Loucy (cell line): ENCODE results near the gene CPNE9.

ENCODE experiments used
- H2AFZ ChIP-seq: fragments of 200-600 bp; sonication (generic); 2 replicates; pipeline ENCODE4 v1.6.0; 2016; ENCODE audit warnings: antibody characterized with exemption, mild to moderate bottlenecking, low read length, moderate library complexity
- H3F3A ChIP-seq: fragments of 200-600 bp; 2 replicates; pipeline ENCODE4 v1.6.0; 2016; ENCODE audit warnings: antibody characterized with exemption, low read depth, mild to moderate bottlenecking
- H3K27me3 ChIP-seq: fragments of 200-600 bp; sonication (generic); 2 replicates; pipeline ENCODE4 v1.6.1; 2014; ENCODE audit warnings: low read length, mild to moderate bottlenecking; ENCODE audit not compliant: insufficient read depth, poor library complexity, severe bottlenecking
- H3K36me3 ChIP-seq: fragments of 200-600 bp; sonication (generic); 2 replicates; pipeline ENCODE4 v1.6.1; 2016; ENCODE audit warnings: low read length; ENCODE audit not compliant: insufficient read depth
- H3K4me1 ChIP-seq: fragments of 200-600 bp; sonication (generic); 2 replicates; pipeline ENCODE4 v1.5.1; 2014; ENCODE audit warnings: low read length, mild to moderate bottlenecking; ENCODE audit not compliant: insufficient read depth, poor library complexity, severe bottlenecking
- H3K4me2 ChIP-seq: fragments of 200-600 bp; sonication (generic); 2 replicates; pipeline ENCODE4 v1.6.0; 2014; ENCODE audit warnings: antibody characterized with exemption, low read length, low read depth, mild to moderate bottlenecking; ENCODE audit not compliant: poor library complexity, severe bottlenecking
- H3K4me3 ChIP-seq: fragments of 200-600 bp; sonication (generic); 2 replicates; pipeline ENCODE4 v1.5.1; 2014; ENCODE audit warnings: low read length, mild to moderate bottlenecking, mixed read lengths; ENCODE audit not compliant: poor library complexity, severe bottlenecking
- H3K79me2 ChIP-seq: fragments of 200-600 bp; sonication (generic); 2 replicates; pipeline ENCODE4 v1.6.1; 2014; ENCODE audit warnings: low read length; ENCODE audit not compliant: insufficient read depth
- H3K9ac ChIP-seq: fragments of 200-600 bp; sonication (generic); 2 replicates; pipeline ENCODE4 v1.6.0; 2014; ENCODE audit warnings: mild to moderate bottlenecking, low read depth, low read length, moderate library complexity; ENCODE audit not compliant: poor library complexity, severe bottlenecking
- H3K9me2 ChIP-seq: fragments of 200-600 bp; sonication (generic); replicated peaks from 2 replicates; pipeline ENCODE4 v1.6.1; 2016; ENCODE audit warnings: low read depth, low read length, mixed read lengths
- H3K9me3 ChIP-seq: fragments of 200-600 bp; sonication (generic); 2 replicates; pipeline ENCODE4 v1.6.1; 2014; ENCODE audit warnings: mild to moderate bottlenecking, antibody characterized with exemption, low read length, low read depth; ENCODE audit not compliant: insufficient read depth
- H4K20me1 ChIP-seq: fragments of 200-600 bp; sonication (generic); 2 replicates; pipeline ENCODE4 v1.6.0; 2014; ENCODE audit warnings: antibody characterized with exemption, low read length, mild to moderate bottlenecking; ENCODE audit not compliant: insufficient read depth, poor library complexity, severe bottlenecking
- EZH2phosphoT487 ChIP-seq: fragments of 200-600 bp; IDR thresholded peaks from 2 replicates; pipeline ENCODE4 v1.6.1; 2018; ENCODE audit warnings: antibody characterized with exemption, mild to moderate bottlenecking, moderate library complexity, borderline replicate concordance
- TF ChIP-seq, protein P1 (sequence below): fragments of 200-600 bp; sonication (generic); conservative IDR thresholded peaks from 2 replicates; pipeline ENCODE4 v1.5.1; 2014; ENCODE audit warnings: mild to moderate bottlenecking, antibody characterized with exemption, low read length

The CPNE9 gene

DNA sequence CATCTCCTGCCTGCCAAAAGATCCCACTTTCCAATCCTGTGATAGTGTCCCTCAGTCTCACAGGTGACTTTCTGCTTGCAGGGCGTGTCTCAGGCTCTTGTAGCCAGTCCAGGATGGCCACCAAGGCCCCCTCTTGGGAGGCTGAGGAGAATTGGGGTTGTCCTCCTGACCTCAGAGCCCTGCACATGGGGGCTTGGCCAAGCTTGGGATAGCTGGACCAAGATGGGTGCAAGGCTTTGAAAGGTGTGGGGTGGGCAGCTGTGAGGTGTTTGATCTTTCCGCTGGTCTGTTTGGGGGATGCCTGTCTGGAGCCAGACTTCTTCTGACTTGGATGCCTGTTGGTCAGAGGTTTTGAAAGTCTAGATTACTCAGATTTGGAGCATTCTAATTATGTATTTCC lies 12.0 kb upstream of the CPNE9 start:
- Histone ChIP-seq H2AFZ (no peak overlapping the region), H3K4me2 (peak overlapping the region; percentile 58), H3K79me2 (no peaks in the 10 kb centered on the region), H3K36me3 (peaks cover 34% of the 10 kb centered on the region; the same call in 1 of the 2 replicates), H3F3A (no peaks in the 10 kb centered on the region), H3K27me3 (no peaks in the 10 kb centered on the region), H3K4me1 (peaks cover 16% of the 10 kb centered on the region), H3K9ac (no peak overlapping the region), H3K4me3 (no peak overlapping the region), H4K20me1 (no peaks in the 10 kb centered on the region), H3K9me3 (no peaks in the 10 kb centered on the region), H3K9me2 (no peaks in the 10 kb centered on the region)
- no peak for TF ChIP-seq EZH2phosphoT487
- TF ChIP-seq, protein P1, sequence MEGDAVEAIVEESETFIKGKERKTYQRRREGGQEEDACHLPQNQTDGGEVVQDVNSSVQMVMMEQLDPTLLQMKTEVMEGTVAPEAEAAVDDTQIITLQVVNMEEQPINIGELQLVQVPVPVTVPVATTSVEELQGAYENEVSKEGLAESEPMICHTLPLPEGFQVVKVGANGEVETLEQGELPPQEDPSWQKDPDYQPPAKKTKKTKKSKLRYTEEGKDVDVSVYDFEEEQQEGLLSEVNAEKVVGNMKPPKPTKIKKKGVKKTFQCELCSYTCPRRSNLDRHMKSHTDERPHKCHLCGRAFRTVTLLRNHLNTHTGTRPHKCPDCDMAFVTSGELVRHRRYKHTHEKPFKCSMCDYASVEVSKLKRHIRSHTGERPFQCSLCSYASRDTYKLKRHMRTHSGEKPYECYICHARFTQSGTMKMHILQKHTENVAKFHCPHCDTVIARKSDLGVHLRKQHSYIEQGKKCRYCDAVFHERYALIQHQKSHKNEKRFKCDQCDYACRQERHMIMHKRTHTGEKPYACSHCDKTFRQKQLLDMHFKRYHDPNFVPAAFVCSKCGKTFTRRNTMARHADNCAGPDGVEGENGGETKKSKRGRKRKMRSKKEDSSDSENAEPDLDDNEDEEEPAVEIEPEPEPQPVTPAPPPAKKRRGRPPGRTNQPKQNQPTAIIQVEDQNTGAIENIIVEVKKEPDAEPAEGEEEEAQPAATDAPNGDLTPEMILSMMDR = no peak

DNA sequence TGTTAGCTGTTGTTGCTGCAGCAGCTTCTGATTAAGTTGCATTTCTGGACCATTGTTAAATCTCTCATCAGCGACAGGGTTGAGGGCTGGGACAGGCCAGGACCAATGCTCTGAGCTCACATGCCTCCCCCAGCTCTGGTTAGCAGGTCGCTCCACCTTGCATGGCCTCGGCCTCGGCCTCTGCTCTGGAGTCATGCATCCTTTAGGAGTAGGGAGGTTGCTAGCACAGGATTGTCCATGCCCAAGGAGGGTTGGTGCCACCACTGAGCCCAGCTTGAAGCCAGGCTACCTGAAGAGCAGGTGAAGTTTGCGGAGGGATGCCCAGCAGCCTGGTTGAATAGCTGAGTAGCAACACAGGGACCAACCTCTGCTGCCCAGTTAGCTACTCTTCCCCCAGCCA lies 11.2 kb upstream of the CPNE9 start:
- Histone ChIP-seq H3K9ac (no peak overlapping the region), H3K4me3 (no peak overlapping the region), H3K9me3 (no peaks in the 10 kb centered on the region), H3K4me2 (no peak overlapping the region), H3K4me1 (peaks cover 16% of the 10 kb centered on the region), H3K9me2 (no peaks in the 10 kb centered on the region), H3F3A (no peaks in the 10 kb centered on the region), H3K27me3 (no peaks in the 10 kb centered on the region), H3K79me2 (no peaks in the 10 kb centered on the region), H2AFZ (no peak overlapping the region), H4K20me1 (no peaks in the 10 kb centered on the region), H3K36me3 (peaks cover 31% of the 10 kb centered on the region; the same call in 1 of the 2 replicates)
- TF ChIP-seq, protein P1 = no peak
- TF ChIP-seq EZH2phosphoT487 = no peak

DNA sequence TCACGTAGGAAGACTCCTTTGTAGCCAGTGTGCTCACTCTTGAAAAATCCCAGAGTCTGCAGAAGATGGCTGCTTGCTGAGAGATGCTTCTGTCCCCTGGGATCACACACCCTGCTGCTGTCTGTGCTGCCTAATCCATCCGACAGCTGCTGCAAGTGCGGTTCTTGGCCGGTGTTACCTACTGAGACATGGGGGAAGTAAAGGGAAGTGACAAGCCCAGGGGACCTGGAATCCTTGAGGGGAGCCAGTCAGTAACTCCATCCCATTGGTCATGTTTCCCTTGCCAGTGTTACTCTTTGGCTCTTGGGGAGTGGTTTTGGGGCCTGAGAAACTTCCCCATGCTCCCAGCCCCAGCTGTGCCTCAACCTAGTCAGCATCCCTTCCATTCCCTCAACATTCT lies 8.3 kb upstream of the CPNE9 start:
- peaks cover 5% of the 10 kb centered on the region; the same call in 1 of the 2 replicates for H3K36me3 ChIP-seq
- H3K4me2 ChIP-seq = no peak overlapping the region
- H3K9me3 ChIP-seq = no peaks in the 10 kb centered on the region
- H3K4me3 ChIP-seq = no peak overlapping the region
- no peak overlapping the region for H3K9ac ChIP-seq
- H3K4me1 ChIP-seq = peaks cover 14% of the 10 kb centered on the region
- H3F3A ChIP-seq = no peaks in the 10 kb centered on the region
- H3K79me2 ChIP-seq = no peaks in the 10 kb centered on the region
- H2AFZ ChIP-seq = no peak overlapping the region
- no peaks in the 10 kb centered on the region for H3K9me2 ChIP-seq
- H4K20me1 ChIP-seq = no peaks in the 10 kb centered on the region
- no peaks in the 10 kb centered on the region for H3K27me3 ChIP-seq
- TF ChIP-seq, protein P1 = no peak
- no peak for TF ChIP-seq EZH2phosphoT487
